K562 (cell line): Measurements from ENCODE around the gene HAUS3. TPM values are rescaled to one million over a fixed set of nuclear protein-coding genes. Genes with fewer than 3 reads are reported as not detected.

Experiments
- ATAC-seq: fragments of 200-7000 bp; cut with Tn5 transposase; 3 replicates; pipeline ENCODE4 v1.9.1; 2020; ENCODE audit warnings: moderate library complexity
- BruUV-seq: library from RNA; stranded (reverse); fragments of 400-500 nt; replicated peaks from 2 replicates; lab custom pipeline; 2021; lab: Mats Ljungman, UMichigan
- CTCF ChIA-PET: fragments of 300-600 bp; formaldehyde crosslinking; extraction: SDS; loops from one replicate; lab custom pipeline; 2021; ENCODE audit warnings: low intra/inter-chr PET ratio; lab: Yijun Ruan, JAX
- POLR2A ChIA-PET: fragments of 300-600, 350-650 bp; sonication (Branson Sonifier 250); formaldehyde crosslinking; extraction: SDS; loops from one replicate; lab custom pipeline; 2021; ENCODE audit warnings: antibody characterized with exemption, inconsistent platforms; lab: Yijun Ruan, JAX
- DNase-seq, 4 experiments: peaks; one replicate each; pipeline versions ENCODE4 v3.0.0 to v3.0.0-alpha.2; 2011 to 2018; ENCODE audit warnings: low spot score in 3 of 4, mixed read lengths in 3 of 4; ENCODE audit errors: extremely low read depth in 1 of 4
- FAIRE-seq: peaks from 2 replicates; lab custom pipeline; 2011; peaks lifted over from hg19 to GRCh38; lab: Jason Lieb, UNC
- H2AFZ ChIP-seq: 2 replicates; pipeline ENCODE4 v1.6.0; 2011; ENCODE audit warnings: low read depth, low read length, control low read depth, inconsistent platforms
- H3K27ac ChIP-seq: fragments of 200-600 bp; 3 replicates; pipeline ENCODE4 v1.8.0; 2011; ENCODE audit warnings: low read depth, mild to moderate bottlenecking, control low read depth, inconsistent platforms, low read length, moderate library complexity, mixed read lengths; ENCODE audit errors: extremely low read depth
- H3K27me3 ChIP-seq, 2 experiments: fragments of 300-600 bp in 1 of 2; 2 replicates in 1 of 2; 3 replicates in 1 of 2; pipeline versions ENCODE4 v1.6.0 to v1.8.0; 2011; ENCODE audit warnings: inconsistent platforms in 2 of 2, low read length in 2 of 2, mild to moderate bottlenecking in 1 of 2, mixed read lengths in 1 of 2, moderate library complexity in 1 of 2; ENCODE audit not compliant: control insufficient read depth in 2 of 2, insufficient read depth in 2 of 2
- H3K36me3 ChIP-seq: fragments of 300-600 bp; 3 replicates; pipeline ENCODE4 v1.8.0; 2011; ENCODE audit warnings: mild to moderate bottlenecking, low read length, inconsistent platforms; ENCODE audit not compliant: control insufficient read depth, insufficient read depth
- H3K4me1 ChIP-seq, 2 experiments: fragments of 200-600 bp in 1 of 2; replicated peaks in 1 of 2; 2 replicates in 1 of 2; 3 replicates in 1 of 2; pipeline versions ENCODE4 v1.5.1 to v1.8.0; 2011; ENCODE audit warnings: inconsistent platforms in 2 of 2, low read length in 2 of 2, mild to moderate bottlenecking in 1 of 2, mixed read lengths in 1 of 2, moderate library complexity in 1 of 2; ENCODE audit not compliant: control insufficient read depth in 2 of 2, insufficient read depth in 2 of 2
- H3K4me2 ChIP-seq: 2 replicates; pipeline ENCODE4 v1.6.1; 2011; ENCODE audit warnings: low read length, control low read depth, inconsistent platforms, mixed read lengths; ENCODE audit not compliant: insufficient read depth
- H3K4me3 ChIP-seq: fragments of 200-600 bp; sonication (generic), shearing (Covaris generic); 2 replicates; pipeline ENCODE4 v1.5.1; 2016; ENCODE audit warnings: control low read depth, inconsistent platforms
- H3K79me2 ChIP-seq: fragments of 200-600 bp; 3 replicates; pipeline ENCODE4 v1.8.0; 2011; ENCODE audit warnings: low read length, inconsistent platforms; ENCODE audit not compliant: control insufficient read depth, insufficient read depth
- H3K9ac ChIP-seq, 2 experiments: 2 replicates each; pipeline versions ENCODE4 v1.6.0 to v1.6.1; 2011; ENCODE audit warnings: low read depth in 2 of 2, low read length in 2 of 2, control low read depth in 1 of 2, inconsistent platforms in 1 of 2, mild to moderate bottlenecking in 1 of 2, mixed read lengths in 1 of 2; ENCODE audit not compliant: insufficient read depth in 1 of 2
- H3K9me1 ChIP-seq: one replicate; pipeline ENCODE4 v1.6.0; 2011; ENCODE audit warnings: inconsistent platforms, mild to moderate bottlenecking, low read length, moderate library complexity; ENCODE audit not compliant: control insufficient read depth, insufficient read depth
- H3K9me3 ChIP-seq: replicated peaks from 2 replicates; pipeline ENCODE4 v1.5.1; 2011; ENCODE audit warnings: low read depth, low read length, inconsistent platforms; ENCODE audit not compliant: control insufficient read depth, insufficient read depth
- H4K20me1 ChIP-seq: replicated peaks from 2 replicates; pipeline ENCODE4 v1.6.1; 2011; ENCODE audit warnings: low read length, inconsistent platforms, mixed read lengths; ENCODE audit not compliant: control insufficient read depth, insufficient read depth
- CREB3 ChIP-seq: fragments of 450-650 bp; conservative IDR thresholded peaks from 2 replicates; pipeline ENCODE4 v1.6.1; 2016; ENCODE audit warnings: missing genetic modification characterization, low read depth, mild to moderate bottlenecking, missing compliant biosample characterization, moderate library complexity
- HMBOX1 ChIP-seq: sonication (generic); IDR thresholded peaks from 2 replicates; pipeline ENCODE4 v1.6.1; 2016
- HOMEZ ChIP-seq: fragments of 250-450 bp; sonication (Bioruptor Pico); IDR thresholded peaks from 2 replicates; pipeline ENCODE4 v1.4.0; 2020; ENCODE audit warnings: mild to moderate bottlenecking, moderate library complexity
- KDM2B ChIP-seq: fragments of 250-450 bp; sonication (Bioruptor Pico); IDR thresholded peaks from 2 replicates; pipeline ENCODE4 v1.8.0; 2021; ENCODE audit warnings: mild to moderate bottlenecking, moderate library complexity
- SMAD3 ChIP-seq: fragments of 450-650 bp; formaldehyde crosslinking; conservative IDR thresholded peaks from 2 replicates; pipeline ENCODE4 v1.4.0; 2020; ENCODE audit warnings: mild to moderate bottlenecking
- SRSF9 ChIP-seq: fragments of 200-400 bp; formaldehyde crosslinking; IDR thresholded peaks from 2 replicates; pipeline ENCODE4 v1.6.1; 2017; ENCODE audit warnings: low read depth, low read length, borderline replicate concordance
- USF2 ChIP-seq: sonication (generic); formaldehyde crosslinking; IDR thresholded peaks from 2 replicates; pipeline ENCODE4 v1.5.0; 2020; ENCODE audit warnings: missing genetic modification reagents
- ZNF280B ChIP-seq: fragments of 250-450 bp; sonication (Bioruptor Pico); IDR thresholded peaks from 2 replicates; pipeline ENCODE4 v1.5.1; 2021; ENCODE audit warnings: mild to moderate bottlenecking
- WGBS: fragments of 100-300 bp; shearing (Covaris generic); methylation state at CpG from one replicate; pipeline ENCODE4 v1.1.6; 2016; ENCODE audit warnings: low coverage, mixed read lengths; ENCODE audit not compliant: insufficient coverage; ENCODE audit errors: missing lambda C conversion rate; 5-methylcytosine and 5-hydroxymethylcytosine counted together
- in situ Hi-C: fragments of 300-500 bp; cut with MboI; formaldehyde crosslinking; loops from 4 replicates; pipeline ENCODE4 v1.15.0; 2018; ENCODE audit warnings: inconsistent platforms, mixed read lengths
- intact Hi-C: fragments of 100-400 bp; cut with micrococcal nuclease; formaldehyde crosslinking; loops from 2 replicates; pipeline ENCODE4 v1.14.2; 2022
- polyA plus RNA-seq, 8 experiments: library from polyadenylated mRNA; depleted of rRNA in 4 of 8; stranded (reverse) in 5 of 8; unstranded in 3 of 8; fragments of >200 nt; fragmentation: Nextera tagmentation in 2 of 8; fragmentation: Illumina TruSeq in 1 of 8; extraction: Ambion mirVana in 2 of 8; extraction: Trizol in 1 of 8; gene quantifications; 2 replicates each; pipeline versions ENCODE4 v1.2.1 to v1.2.3, GENCODE V29; 2011 to 2014; ENCODE audit warnings: inconsistent platforms in 1 of 8, missing spikeins in 1 of 8
- total RNA-seq, 7 experiments: library from RNA; depleted of rRNA in 6 of 7; stranded (reverse); fragments of >200 nt in 6 of 7; fragmentation: Illumina TruSeq in 2 of 7; extraction: Trizol in 2 of 7; gene quantifications; 2 replicates each; pipeline versions ENCODE4 v1.2.1 to v1.2.3, GENCODE V29; 2011 to 2021; ENCODE audit warnings: low replicate concordance in 1 of 7

Gene HAUS3
- total and polyA plus RNA-seq, 9 of the 15 experiments (the other 6 are each of a cell fraction or from before 2014, with no cell fraction given): 8.9 to 25.7 (median 21.5) TPM

- no peak for ATAC-seq
- H3K4me1 ChIP-seq: no peaks in the 10 kb centered on the region; a peak in 1 of 5 replicates
- peaks cover 7% of the 10 kb centered on the region; the same call in 1 of the 2 replicates for H4K20me1 ChIP-seq
- no peaks in the 10 kb centered on the region for H3K9me1 ChIP-seq
- H3K4me2 ChIP-seq: no peak overlapping the region
- no peaks in the 10 kb centered on the region for H3K9me3 ChIP-seq
- in situ Hi-C loops: no loop called here
- peaks cover 1% of the 10 kb centered on the region; the same call in 1 of the 3 replicates for H3K36me3 ChIP-seq
- no peak overlapping the region for H3K27ac ChIP-seq
- no peak overlapping the region for H3K4me3 ChIP-seq
- H3K9ac ChIP-seq: no peak overlapping the region
- 5% methylated on average over 3 of the region's 3 CpGs for WGBS
- TF ChIP-seq KDM2B (CRISPR knock-in tag): no peak
- TF ChIP-seq HMBOX1: peak; percentile 77
- TF ChIP-seq SRSF9: no peak
- no peak for TF ChIP-seq SMAD3 (CRISPR knock-in tag)
- no peak for TF ChIP-seq USF2
- TF ChIP-seq ZNF280B (CRISPR knock-in tag): no peak
- no peak for TF ChIP-seq CREB3 (tag)
- TF ChIP-seq HOMEZ (CRISPR knock-in tag): no peak
- BruUV-seq: no TSS peak
- CTCF ChIA-PET: interaction anchor here (2.8 kb wide), 1 partner anchor 224 kb away, joined by 25 read pairs; no protein-coding TSS in a partner anchor
- intact Hi-C loops: no loop called here
- no peaks in the 10 kb centered on the region for H3K79me2 ChIP-seq
- FAIRE-seq: no peak
- POLR2A ChIA-PET: interaction anchor here (0.6 to 1.5 kb wide), 4 partner anchors 9 to 251 kb away, joined by 3 to 5 read pairs (median 3); partner anchors contain the start of gene RNF4
- no peak for DNase-seq
- peaks cover 0 to 9% of the 10 kb centered on the region in 2 experiments; a peak in 3 of 5 replicates for H3K27me3 ChIP-seq
- H2AFZ ChIP-seq: no peak overlapping the region
Measured at GRCh38 chr4:2217726-2218125, 24.2 kb downstream of the HAUS3 start.
